ENCODE results near the gene DPP6.

The DPP6 gene

GRCh38 chr7:154899862-154900261 is 847.7 kb downstream of the DPP6 start:
- Histone ChIP-seq H3K4me3 (ENCODE audit: low read depth, low read length) (no peak overlapping the region), H3K9me3 (ENCODE audit: severe bottlenecking) (no peaks in the 10 kb centered on the region)
- no peak for TF ChIP-seq CTCF (IDR thresholded peaks at IDR 0.05; ENCODE audit: low read depth, low read length)

GRCh38 chr7:154902600-154903082 is 850.4 kb downstream of the DPP6 start:
- Histone ChIP-seq H3K4me3 (ENCODE audit: low read depth, low read length) (no peak overlapping the region), H3K27me3 (ENCODE audit: insufficient read depth, low read depth, severe bottlenecking) (peaks cover 94% of the 10 kb centered on the region), H3K9me3 (ENCODE audit: severe bottlenecking) (peaks cover 15% of the 10 kb centered on the region), H3K36me3 (no peaks in the 10 kb centered on the region), H3K27ac (no peak overlapping the region)
- TF ChIP-seq CTCF (IDR thresholded peaks at IDR 0.05; ENCODE audit: low read depth, low read length): no peak
- DNase-seq: no peak

More at GRCh38 chr7:154899862-154900261, 847.7 kb downstream of the DPP6 start:
- Histone ChIP-seq H3K36me3 (no peaks in the 10 kb centered on the region), H3K27ac (no peak overlapping the region), H3K27me3 (ENCODE audit: insufficient read depth, low read depth, severe bottlenecking) (peaks cover 94% of the 10 kb centered on the region)
- no peak for DNase-seq

- Histone ChIP-seq H3K27ac (no peak overlapping the region), H3K4me3 (ENCODE audit: low read depth, low read length) (no peak overlapping the region), H3K27me3 (ENCODE audit: insufficient read depth, low read depth, severe bottlenecking) (peaks cover 96% of the 10 kb centered on the region), H3K36me3 (no peaks in the 10 kb centered on the region), H3K9me3 (ENCODE audit: severe bottlenecking) (peaks cover 18% of the 10 kb centered on the region)
- no peak for TF ChIP-seq CTCF (IDR thresholded peaks at IDR 0.05; ENCODE audit: low read depth, low read length)
- DNase-seq: no peak
Measured at GRCh38 chr7:154903083-154903731, 851.0 kb downstream of the DPP6 start.

- no peak for TF ChIP-seq CTCF (IDR thresholded peaks at IDR 0.05; ENCODE audit: low read depth, low read length)
- peaks cover 19% of the 10 kb centered on the region for H3K9me3 ChIP-seq (ENCODE audit: severe bottlenecking)
- no peak overlapping the region for H3K27ac ChIP-seq
- no peak for DNase-seq
- H3K4me3 ChIP-seq (ENCODE audit: low read depth, low read length): no peak overlapping the region
- H3K27me3 ChIP-seq (ENCODE audit: insufficient read depth, low read depth, severe bottlenecking): peaks cover 96% of the 10 kb centered on the region
- H3K36me3 ChIP-seq: no peaks in the 10 kb centered on the region
Measured at GRCh38 chr7:154905146-154905545, 852.9 kb downstream of the DPP6 start.

- Histone ChIP-seq H3K9me3 (ENCODE audit: severe bottlenecking) (peaks cover 22% of the 10 kb centered on the region), H3K27me3 (ENCODE audit: insufficient read depth, low read depth, severe bottlenecking) (peaks cover 96% of the 10 kb centered on the region), H3K4me3 (ENCODE audit: low read depth, low read length) (no peak overlapping the region), H3K27ac (no peak overlapping the region), H3K36me3 (no peaks in the 10 kb centered on the region)
- no peak for TF ChIP-seq CTCF (IDR thresholded peaks at IDR 0.05; ENCODE audit: low read depth, low read length)
- no peak for DNase-seq
Measured at GRCh38 chr7:154905615-154906014, 853.4 kb downstream of the DPP6 start.

- H3K9me3 ChIP-seq (ENCODE audit: severe bottlenecking): peaks cover 28% of the 10 kb centered on the region
Measured at GRCh38 chr7:154906201-154906600, 854.0 kb downstream of the DPP6 start.

More at GRCh38 chr7:154906201-154906600, 854.0 kb downstream of the DPP6 start:
- Histone ChIP-seq H3K36me3 (no peaks in the 10 kb centered on the region), H3K4me3 (ENCODE audit: low read depth, low read length) (no peak overlapping the region), H3K27me3 (ENCODE audit: insufficient read depth, low read depth, severe bottlenecking) (peaks cover 96% of the 10 kb centered on the region), H3K27ac (no peak overlapping the region)
- no peak for TF ChIP-seq CTCF (IDR thresholded peaks at IDR 0.05; ENCODE audit: low read depth, low read length)
- no peak for DNase-seq
